Measurements from ENCODE around the gene AXDND1.

GRCh38 chr1:179506199-179506598 is 140.4 kb downstream of the AXDND1 start:
- no peak for TF ChIP-seq MTA3 (IDR thresholded peaks at IDR 0.05; ENCODE audit: borderline replicate concordance)
- TF ChIP-seq CHD2 (IDR thresholded peaks at IDR 0.05; ENCODE audit: low read depth, low read length), result no peak
- TF ChIP-seq ILF3 (IDR thresholded peaks at IDR 0.05; ENCODE audit: borderline replicate concordance), result no peak
- TF ChIP-seq POLR3A (IDR thresholded peaks at IDR 0.05; ENCODE audit: borderline replicate concordance, extremely low read depth, insufficient read depth, insufficient read length), result no peak
- TF ChIP-seq RFX7 (CRISPR knock-in tag; IDR thresholded peaks at IDR 0.05), result no peak
- TF ChIP-seq GTF2F1 (IDR thresholded peaks at IDR 0.05; ENCODE audit: low read depth, low read length), result no peak
- TF ChIP-seq CAMTA2 (CRISPR knock-in tag; conservative IDR thresholded peaks at IDR 0.05), result no peak
- no peak for TF ChIP-seq SRF (CRISPR knock-in tag; IDR thresholded peaks at IDR 0.05)
- TF ChIP-seq PHF20 (IDR thresholded peaks at IDR 0.05; ENCODE audit: partially characterized antibody), result no peak

All from K562 (cell line).